K562 (cell line): ENCODE results near the gene HSDL2. TPM values are rescaled to one million over a fixed set of nuclear protein-coding genes. Genes with fewer than 3 reads are reported as not detected.
A peak's percentile ranks its signal among the peaks of the same experiment; 100 is the strongest.

Source experiments
- ATAC-seq: fragments of 200-7000 bp; cut with Tn5 transposase; 3 replicates; pipeline ENCODE4 v1.9.1; 2020; ENCODE audit warnings: moderate library complexity
- BruUV-seq: library from RNA; stranded (reverse); fragments of 400-500 nt; replicated peaks from 2 replicates; lab custom pipeline; 2021; lab: Mats Ljungman, UMichigan
- CTCF ChIA-PET: fragments of 300-600 bp; formaldehyde crosslinking; extraction: SDS; loops from one replicate; lab custom pipeline; 2021; ENCODE audit warnings: low intra/inter-chr PET ratio; lab: Yijun Ruan, JAX
- POLR2A ChIA-PET: fragments of 300-600, 350-650 bp; sonication (Branson Sonifier 250); formaldehyde crosslinking; extraction: SDS; loops from one replicate; lab custom pipeline; 2021; ENCODE audit warnings: antibody characterized with exemption, inconsistent platforms; lab: Yijun Ruan, JAX
- DNase-seq, 4 experiments: peaks; one replicate each; pipeline versions ENCODE4 v3.0.0 to v3.0.0-alpha.2; 2011 to 2018; ENCODE audit warnings: low spot score in 3 of 4, mixed read lengths in 3 of 4; ENCODE audit errors: extremely low read depth in 1 of 4
- FAIRE-seq: peaks from 2 replicates; lab custom pipeline; 2011; peaks lifted over from hg19 to GRCh38; lab: Jason Lieb, UNC
- H2AFZ ChIP-seq: 2 replicates; pipeline ENCODE4 v1.6.0; 2011; ENCODE audit warnings: low read depth, low read length, control low read depth, inconsistent platforms
- H3K27ac ChIP-seq: fragments of 200-600 bp; 3 replicates; pipeline ENCODE4 v1.8.0; 2011; ENCODE audit warnings: low read depth, mild to moderate bottlenecking, control low read depth, inconsistent platforms, low read length, moderate library complexity, mixed read lengths; ENCODE audit errors: extremely low read depth
- H3K27me3 ChIP-seq, 2 experiments: fragments of 300-600 bp in 1 of 2; 2 replicates in 1 of 2; 3 replicates in 1 of 2; pipeline versions ENCODE4 v1.6.0 to v1.8.0; 2011; ENCODE audit warnings: inconsistent platforms in 2 of 2, low read length in 2 of 2, mild to moderate bottlenecking in 1 of 2, mixed read lengths in 1 of 2, moderate library complexity in 1 of 2; ENCODE audit not compliant: control insufficient read depth in 2 of 2, insufficient read depth in 2 of 2
- H3K36me3 ChIP-seq: fragments of 300-600 bp; 3 replicates; pipeline ENCODE4 v1.8.0; 2011; ENCODE audit warnings: mild to moderate bottlenecking, low read length, inconsistent platforms; ENCODE audit not compliant: control insufficient read depth, insufficient read depth
- H3K4me1 ChIP-seq, 2 experiments: fragments of 200-600 bp in 1 of 2; replicated peaks in 1 of 2; 2 replicates in 1 of 2; 3 replicates in 1 of 2; pipeline versions ENCODE4 v1.5.1 to v1.8.0; 2011; ENCODE audit warnings: inconsistent platforms in 2 of 2, low read length in 2 of 2, mild to moderate bottlenecking in 1 of 2, mixed read lengths in 1 of 2, moderate library complexity in 1 of 2; ENCODE audit not compliant: control insufficient read depth in 2 of 2, insufficient read depth in 2 of 2
- H3K4me2 ChIP-seq: 2 replicates; pipeline ENCODE4 v1.6.1; 2011; ENCODE audit warnings: low read length, control low read depth, inconsistent platforms, mixed read lengths; ENCODE audit not compliant: insufficient read depth
- H3K4me3 ChIP-seq: fragments of 200-600 bp; sonication (generic), shearing (Covaris generic); 2 replicates; pipeline ENCODE4 v1.5.1; 2016; ENCODE audit warnings: control low read depth, inconsistent platforms
- H3K79me2 ChIP-seq: fragments of 200-600 bp; 3 replicates; pipeline ENCODE4 v1.8.0; 2011; ENCODE audit warnings: low read length, inconsistent platforms; ENCODE audit not compliant: control insufficient read depth, insufficient read depth
- H3K9ac ChIP-seq, 2 experiments: 2 replicates each; pipeline versions ENCODE4 v1.6.0 to v1.6.1; 2011; ENCODE audit warnings: low read depth in 2 of 2, low read length in 2 of 2, control low read depth in 1 of 2, inconsistent platforms in 1 of 2, mild to moderate bottlenecking in 1 of 2, mixed read lengths in 1 of 2; ENCODE audit not compliant: insufficient read depth in 1 of 2
- H3K9me1 ChIP-seq: one replicate; pipeline ENCODE4 v1.6.0; 2011; ENCODE audit warnings: inconsistent platforms, mild to moderate bottlenecking, low read length, moderate library complexity; ENCODE audit not compliant: control insufficient read depth, insufficient read depth
- H3K9me3 ChIP-seq: replicated peaks from 2 replicates; pipeline ENCODE4 v1.5.1; 2011; ENCODE audit warnings: low read depth, low read length, inconsistent platforms; ENCODE audit not compliant: control insufficient read depth, insufficient read depth
- H4K20me1 ChIP-seq: replicated peaks from 2 replicates; pipeline ENCODE4 v1.6.1; 2011; ENCODE audit warnings: low read length, inconsistent platforms, mixed read lengths; ENCODE audit not compliant: control insufficient read depth, insufficient read depth
- ARID4B ChIP-seq: sonication (generic); formaldehyde crosslinking; IDR thresholded peaks from 2 replicates; pipeline ENCODE4 v1.8.0; 2022; ENCODE audit warnings: mild to moderate bottlenecking, missing genetic modification reagents
- HMG20B ChIP-seq: fragments of 250-450 bp; sonication (Bioruptor Pico); IDR thresholded peaks from 2 replicates; pipeline ENCODE4 v1.5.0; 2021; ENCODE audit warnings: mild to moderate bottlenecking
- MLLT1 ChIP-seq, 2 experiments: fragments of 450-650 bp; IDR thresholded peaks; 2 replicates each; pipeline ENCODE4 v1.6.1; 2016
- MYBL2 ChIP-seq, 2 experiments: fragments of 450-650 bp in 1 of 2; sonication (generic) in 1 of 2; formaldehyde crosslinking in 1 of 2; IDR thresholded peaks; 2 replicates each; pipeline versions ENCODE4 v1.6.1 to v1.8.1; 2017 to 2022; ENCODE audit warnings: borderline replicate concordance in 1 of 2, inconsistent platforms in 1 of 2, low read depth in 1 of 2, mild to moderate bottlenecking in 1 of 2, missing genetic modification reagents in 1 of 2, moderate library complexity in 1 of 2
- TARDBP ChIP-seq: fragments of 450-650 bp; IDR thresholded peaks from 2 replicates; pipeline ENCODE4 v1.6.1; 2016
- XRCC4 ChIP-seq: IDR thresholded peaks from one replicate; pipeline ENCODE4 v1.6.1; 2011; ENCODE audit not compliant: insufficient read depth, insufficient read length; ENCODE audit errors: extremely low read depth
- ZBTB49 ChIP-seq: sonication (generic); formaldehyde crosslinking; IDR thresholded peaks from 2 replicates; pipeline ENCODE4 v1.8.0; 2022; ENCODE audit warnings: missing genetic modification reagents, mild to moderate bottlenecking, borderline replicate concordance
- ZEB2 ChIP-seq: fragments of 450-650 bp; IDR thresholded peaks from 2 replicates; pipeline ENCODE4 v1.6.1; 2016
- ZNF3 ChIP-seq: fragments of 250-450 bp; sonication (Bioruptor Pico); IDR thresholded peaks from 2 replicates; pipeline ENCODE4 v1.5.0; 2021; ENCODE audit warnings: mild to moderate bottlenecking, moderate library complexity
- ZNF780A ChIP-seq: fragments of 250-450 bp; sonication (Bioruptor Pico); IDR thresholded peaks from 2 replicates; pipeline ENCODE4 v1.5.0; 2021; ENCODE audit warnings: mild to moderate bottlenecking
- WGBS: fragments of 100-300 bp; shearing (Covaris generic); methylation state at CpG from one replicate; pipeline ENCODE4 v1.1.6; 2016; ENCODE audit warnings: low coverage, mixed read lengths; ENCODE audit not compliant: insufficient coverage; ENCODE audit errors: missing lambda C conversion rate; 5-methylcytosine and 5-hydroxymethylcytosine counted together
- in situ Hi-C: fragments of 300-500 bp; cut with MboI; formaldehyde crosslinking; loops from 4 replicates; pipeline ENCODE4 v1.15.0; 2018; ENCODE audit warnings: inconsistent platforms, mixed read lengths
- intact Hi-C: fragments of 100-400 bp; cut with micrococcal nuclease; formaldehyde crosslinking; loops from 2 replicates; pipeline ENCODE4 v1.14.2; 2022
- polyA plus RNA-seq, 8 experiments: library from polyadenylated mRNA; depleted of rRNA in 4 of 8; stranded (reverse) in 5 of 8; unstranded in 3 of 8; fragments of >200 nt; fragmentation: Nextera tagmentation in 2 of 8; fragmentation: Illumina TruSeq in 1 of 8; extraction: Ambion mirVana in 2 of 8; extraction: Trizol in 1 of 8; gene quantifications; 2 replicates each; pipeline versions ENCODE4 v1.2.1 to v1.2.3, GENCODE V29; 2011 to 2014; ENCODE audit warnings: inconsistent platforms in 1 of 8, missing spikeins in 1 of 8
- total RNA-seq, 7 experiments: library from RNA; depleted of rRNA in 6 of 7; stranded (reverse); fragments of >200 nt in 6 of 7; fragmentation: Illumina TruSeq in 2 of 7; extraction: Trizol in 2 of 7; gene quantifications; 2 replicates each; pipeline versions ENCODE4 v1.2.1 to v1.2.3, GENCODE V29; 2011 to 2021; ENCODE audit warnings: low replicate concordance in 1 of 7
- TF ChIP-seq, protein P1 (sequence below): sonication (generic); IDR thresholded peaks from 2 replicates; pipeline ENCODE4 v1.6.1; 2016

The HSDL2 gene
- total and polyA plus RNA-seq, 9 of the 15 experiments (the other 6 are each of a cell fraction or from before 2014, with no cell fraction given): 22.8 to 74.1 (median 35.6) TPM

GRCh38 chr9:112331674-112331952 lies 48.3 kb upstream of the HSDL2 start:
- ChIA-PET POLR2A (interaction anchor here (0.9 to 1.5 kb wide), 3 partner anchors 48 to 233 kb away, joined by 3 to 5 read pairs (median 4); no protein-coding TSS in a partner anchor), CTCF (interaction anchor here (0.6 kb wide), 1 partner anchor 22 kb away, joined by 3 read pairs; no protein-coding TSS in a partner anchor)
- H4K20me1 ChIP-seq: no peaks in the 10 kb centered on the region
- no peaks in the 10 kb centered on the region for H3K9me1 ChIP-seq
- peaks cover 72% of the 10 kb centered on the region for H3K79me2 ChIP-seq
- BruUV-seq: no TSS peak
- DNase-seq: no peak
- H3K4me2 ChIP-seq: peak overlapping the region; percentile 83
- peak overlapping the region in 1 of 2 experiments; percentile 78; a peak in 3 of 4 replicates for H3K9ac ChIP-seq
- 0% methylated on average over 4 of the region's 4 CpGs for WGBS
- H3K4me1 ChIP-seq: peaks cover 7% of the 10 kb centered on the region in 2 experiments; a peak in 3 of 5 replicates
- intact Hi-C loops: loop anchor here (5.0 to 10.0 kb wide), 4 partner anchors 59 to 437 kb away; partner anchors contain the start of gene UGCG
- H3K36me3 ChIP-seq: peaks cover 13% of the 10 kb centered on the region; the same call in 2 of the 3 replicates
- no peaks in the 10 kb centered on the region; the same call in 1 of the 2 replicates for H3K9me3 ChIP-seq
- FAIRE-seq: no peak
- in situ Hi-C loops: no loop called here
- no peak overlapping the region for H2AFZ ChIP-seq
- peak overlapping the region; percentile 96 for H3K27ac ChIP-seq
- peak overlapping the region; percentile 90 for H3K4me3 ChIP-seq
- no peaks in the 10 kb centered on the region for H3K27me3 ChIP-seq
- no peak for ATAC-seq
- TF ChIP-seq ZBTB49 (no peak), XRCC4 (no peak), TARDBP (no peak), ZNF780A (0 out of 2 replicates have a peak, but pooled peaks have one; percentile 62), ARID4B (no peak), MYBL2 (IDR thresholded peaks at IDR 0.05; ENCODE audit: low read depth) (peak; percentile 54), MYBL2 (CRISPR knock-in tag; IDR thresholded peaks at IDR 0.05; ENCODE audit: borderline replicate concordance) (no peak), ZNF3 (no peak), ZEB2 (peak; percentile 26; the same call in 1 of the 2 replicates), HMG20B (CRISPR knock-in tag) (no peak), MLLT1 (IDR thresholded peaks at IDR 0.05) (0 out of 4 replicates have a peak, but pooled peaks of 1 of the 2 experiments have one; percentile 55)
- TF ChIP-seq, protein P1, sequence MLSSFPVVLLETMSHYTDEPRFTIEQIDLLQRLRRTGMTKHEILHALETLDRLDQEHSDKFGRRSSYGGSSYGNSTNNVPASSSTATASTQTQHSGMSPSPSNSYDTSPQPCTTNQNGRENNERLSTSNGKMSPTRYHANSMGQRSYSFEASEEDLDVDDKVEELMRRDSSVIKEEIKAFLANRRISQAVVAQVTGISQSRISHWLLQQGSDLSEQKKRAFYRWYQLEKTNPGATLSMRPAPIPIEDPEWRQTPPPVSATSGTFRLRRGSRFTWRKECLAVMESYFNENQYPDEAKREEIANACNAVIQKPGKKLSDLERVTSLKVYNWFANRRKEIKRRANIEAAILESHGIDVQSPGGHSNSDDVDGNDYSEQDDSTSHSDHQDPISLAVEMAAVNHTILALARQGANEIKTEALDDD: 0 out of 2 replicates have a peak, but pooled peaks have one; percentile 9
